HEK293 (cell line): ENCODE results near the gene TPRG1.

Experiments used
- FEZF1 ChIP-seq: fragments of 450-650 bp; formaldehyde crosslinking; IDR thresholded peaks from 2 replicates; pipeline ENCODE4 v1.5.1; 2016; ENCODE audit warnings: missing biosample characterization, missing genetic modification characterization
- GLI2 ChIP-seq: fragments of 450-650 bp; formaldehyde crosslinking; IDR thresholded peaks from 2 replicates; pipeline ENCODE4; 2017; ENCODE audit warnings: missing biosample characterization, missing genetic modification characterization, low read depth, borderline replicate concordance
- GLI4 ChIP-seq: fragments of 450-650 bp; formaldehyde crosslinking; IDR thresholded peaks from 2 replicates; pipeline ENCODE4 v1.5.1; 2016; ENCODE audit warnings: missing biosample characterization, missing genetic modification characterization
- KLF7 ChIP-seq: fragments of 450-650 bp; formaldehyde crosslinking; IDR thresholded peaks from 2 replicates; pipeline ENCODE4 v1.5.1; 2016; ENCODE audit warnings: missing biosample characterization, missing genetic modification characterization, borderline replicate concordance
- MZF1 ChIP-seq: fragments of 450-650 bp; formaldehyde crosslinking; IDR thresholded peaks from 2 replicates; pipeline ENCODE4 v1.5.1; 2017; ENCODE audit warnings: missing biosample characterization, missing genetic modification characterization, borderline replicate concordance
- YY2 ChIP-seq: fragments of 450-650 bp; formaldehyde crosslinking; IDR thresholded peaks from 2 replicates; pipeline ENCODE4 v1.5.1; 2016; ENCODE audit warnings: missing biosample characterization, missing genetic modification characterization
- ZFP3 ChIP-seq: fragments of 450-650 bp; formaldehyde crosslinking; IDR thresholded peaks from 2 replicates; pipeline ENCODE4 v1.5.1; 2016; ENCODE audit warnings: low read depth, missing biosample characterization, missing genetic modification characterization
- ZNF138 ChIP-seq: fragments of 450-650 bp; formaldehyde crosslinking; IDR thresholded peaks from 2 replicates; pipeline ENCODE4 v1.5.1; 2016; ENCODE audit warnings: missing biosample characterization, missing genetic modification characterization, borderline replicate concordance
- ZNF175 ChIP-seq: fragments of 450-650 bp; formaldehyde crosslinking; IDR thresholded peaks from 2 replicates; pipeline ENCODE4 v1.5.1; 2016; ENCODE audit warnings: missing biosample characterization, missing genetic modification characterization
- ZNF19 ChIP-seq: fragments of 450-650 bp; formaldehyde crosslinking; IDR thresholded peaks from 2 replicates; pipeline ENCODE4; 2016; ENCODE audit warnings: missing biosample characterization, missing genetic modification characterization, low read depth
- ZNF214 ChIP-seq: fragments of 450-650 bp; formaldehyde crosslinking; IDR thresholded peaks from 2 replicates; pipeline ENCODE4 v1.5.1; 2017; ENCODE audit warnings: missing biosample characterization, mild to moderate bottlenecking, missing genetic modification characterization, borderline replicate concordance
- ZNF223 ChIP-seq: fragments of 450-650 bp; formaldehyde crosslinking; IDR thresholded peaks from 2 replicates; pipeline ENCODE4 v1.5.1; 2016; ENCODE audit warnings: missing biosample characterization, missing genetic modification characterization
- ZNF311 ChIP-seq: fragments of 450-650 bp; formaldehyde crosslinking; IDR thresholded peaks from 2 replicates; pipeline ENCODE4 v1.5.1; 2017; ENCODE audit warnings: missing biosample characterization, missing genetic modification characterization, borderline replicate concordance
- ZNF341 ChIP-seq: fragments of 450-650 bp; formaldehyde crosslinking; IDR thresholded peaks from 2 replicates; pipeline ENCODE4; 2016; ENCODE audit warnings: low read depth, missing biosample characterization, missing genetic modification characterization
- ZNF404 ChIP-seq: fragments of 450-650 bp; formaldehyde crosslinking; IDR thresholded peaks from 2 replicates; pipeline ENCODE4 v1.5.1; 2017; ENCODE audit warnings: missing biosample characterization, missing genetic modification characterization
- ZNF473 ChIP-seq: fragments of 450-650 bp; formaldehyde crosslinking; IDR thresholded peaks from 2 replicates; pipeline ENCODE4 v1.5.1; 2017; ENCODE audit warnings: missing biosample characterization, missing genetic modification characterization
- ZNF48 ChIP-seq: fragments of 450-650 bp; formaldehyde crosslinking; IDR thresholded peaks from 2 replicates; pipeline ENCODE4 v1.5.1; 2016; ENCODE audit warnings: missing biosample characterization, missing genetic modification characterization
- ZNF501 ChIP-seq: fragments of 450-650 bp; formaldehyde crosslinking; IDR thresholded peaks from 2 replicates; pipeline ENCODE4 v1.5.1; 2016; ENCODE audit warnings: missing biosample characterization, missing genetic modification characterization
- ZNF624 ChIP-seq: fragments of 450-650 bp; formaldehyde crosslinking; IDR thresholded peaks from 2 replicates; pipeline ENCODE4 v1.5.1; 2017; ENCODE audit warnings: missing biosample characterization, missing genetic modification characterization
- ZNF76 ChIP-seq: fragments of 450-650 bp; formaldehyde crosslinking; IDR thresholded peaks from 2 replicates; pipeline ENCODE4; 2016; ENCODE audit warnings: low read depth, missing biosample characterization, missing genetic modification characterization, borderline replicate concordance
- ZNF837 ChIP-seq: fragments of 450-650 bp; formaldehyde crosslinking; IDR thresholded peaks from 2 replicates; pipeline ENCODE4 v1.5.1; 2016; ENCODE audit warnings: missing biosample characterization, missing genetic modification characterization
- TF ChIP-seq, protein P1 (sequence below): fragments of 450-650 bp; formaldehyde crosslinking; IDR thresholded peaks from 2 replicates; pipeline ENCODE4 v1.5.1; 2016; ENCODE audit warnings: missing biosample characterization, missing genetic modification characterization
- TF ChIP-seq, protein P2 (sequence below): fragments of 450-650 bp; formaldehyde crosslinking; IDR thresholded peaks from 2 replicates; pipeline ENCODE4 v1.5.1; 2016; ENCODE audit warnings: missing biosample characterization, missing genetic modification characterization
- TF ChIP-seq, protein P3 (sequence below): IDR thresholded peaks from 2 replicates; pipeline ENCODE4 v1.6.1; 2011; ENCODE audit warnings: mild to moderate bottlenecking, low read depth, low read length, borderline replicate concordance
- TF ChIP-seq, protein P4 (sequence below): fragments of 450-650 bp; formaldehyde crosslinking; conservative IDR thresholded peaks from 2 replicates; pipeline ENCODE4 v1.5.1; 2016; ENCODE audit warnings: low read depth, missing biosample characterization, missing genetic modification characterization
- TF ChIP-seq, protein P5 (sequence below): fragments of 450-650 bp; formaldehyde crosslinking; IDR thresholded peaks from 2 replicates; pipeline ENCODE4 v1.5.1; 2016; ENCODE audit warnings: missing biosample characterization, missing genetic modification characterization
- TF ChIP-seq, protein P6 (sequence below): fragments of 450-650 bp; formaldehyde crosslinking; IDR thresholded peaks from 2 replicates; pipeline ENCODE4 v1.5.1; 2016; ENCODE audit warnings: missing biosample characterization, missing genetic modification characterization

Gene TPRG1

DNA sequence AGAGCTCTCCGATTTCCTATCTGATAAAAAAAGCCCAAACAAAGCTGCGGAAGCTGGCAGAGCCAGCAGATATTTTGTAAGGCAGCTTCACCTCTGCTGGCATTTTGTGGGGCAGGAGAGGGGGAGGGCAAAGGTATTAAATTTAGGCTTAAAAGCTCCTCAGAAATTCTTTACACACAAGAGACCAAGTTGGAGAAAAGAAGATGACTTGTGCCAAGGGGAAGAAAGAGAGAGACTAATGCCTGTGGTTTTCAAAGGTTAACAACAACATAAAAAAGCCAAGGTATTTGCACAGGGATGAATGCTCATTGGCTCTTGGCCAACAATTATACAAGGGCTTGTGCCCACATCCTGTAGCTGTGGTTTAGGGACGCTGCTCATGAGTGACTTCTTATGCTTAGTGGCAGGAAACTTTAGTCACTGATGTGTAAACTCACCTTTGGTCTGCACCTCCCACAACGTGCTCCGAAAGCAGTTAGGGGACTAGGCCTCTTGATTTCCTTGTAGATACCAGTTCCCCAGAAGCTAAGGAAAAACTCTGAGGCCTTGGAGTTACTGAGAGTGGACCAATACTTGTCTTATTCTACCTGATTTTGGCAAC lies 152.9 kb downstream of the TPRG1 start (continued):
- TF ChIP-seq ZNF624 (tag by site-specific recombination) (no peak), ZNF48 (no peak), ZNF404 (tag by site-specific recombination) (no peak), GLI2 (tag by site-specific recombination) (peak; percentile 74; the same call in 1 of the 2 replicates), ZNF341 (tag by site-specific recombination) (no peak), ZNF19 (tag by site-specific recombination) (no peak), ZNF501 (tag by site-specific recombination) (no peak), FEZF1 (tag by site-specific recombination) (peak; percentile 95), ZNF76 (tag by site-specific recombination) (no peak), ZNF138 (tag by site-specific recombination) (no peak), ZNF473 (no peak), MZF1 (tag by site-specific recombination) (peak; percentile 97), GLI4 (tag by site-specific recombination) (no peak), ZFP3 (no peak), ZNF223 (no peak), ZNF214 (tag by site-specific recombination) (peak; percentile 63; the same call in 1 of the 2 replicates), ZNF175 (no peak), ZNF837 (no peak), KLF7 (no peak), YY2 (tag by site-specific recombination) (no peak), ZNF311 (no peak)
- TF ChIP-seq, protein P1, sequence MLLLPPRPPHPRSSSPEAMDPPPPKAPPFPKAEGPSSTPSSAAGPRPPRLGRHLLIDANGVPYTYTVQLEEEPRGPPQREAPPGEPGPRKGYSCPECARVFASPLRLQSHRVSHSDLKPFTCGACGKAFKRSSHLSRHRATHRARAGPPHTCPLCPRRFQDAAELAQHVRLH (tag by site-specific recombination), result peak; percentile 56; the same call in 1 of the 2 replicates
- TF ChIP-seq, protein P2, sequence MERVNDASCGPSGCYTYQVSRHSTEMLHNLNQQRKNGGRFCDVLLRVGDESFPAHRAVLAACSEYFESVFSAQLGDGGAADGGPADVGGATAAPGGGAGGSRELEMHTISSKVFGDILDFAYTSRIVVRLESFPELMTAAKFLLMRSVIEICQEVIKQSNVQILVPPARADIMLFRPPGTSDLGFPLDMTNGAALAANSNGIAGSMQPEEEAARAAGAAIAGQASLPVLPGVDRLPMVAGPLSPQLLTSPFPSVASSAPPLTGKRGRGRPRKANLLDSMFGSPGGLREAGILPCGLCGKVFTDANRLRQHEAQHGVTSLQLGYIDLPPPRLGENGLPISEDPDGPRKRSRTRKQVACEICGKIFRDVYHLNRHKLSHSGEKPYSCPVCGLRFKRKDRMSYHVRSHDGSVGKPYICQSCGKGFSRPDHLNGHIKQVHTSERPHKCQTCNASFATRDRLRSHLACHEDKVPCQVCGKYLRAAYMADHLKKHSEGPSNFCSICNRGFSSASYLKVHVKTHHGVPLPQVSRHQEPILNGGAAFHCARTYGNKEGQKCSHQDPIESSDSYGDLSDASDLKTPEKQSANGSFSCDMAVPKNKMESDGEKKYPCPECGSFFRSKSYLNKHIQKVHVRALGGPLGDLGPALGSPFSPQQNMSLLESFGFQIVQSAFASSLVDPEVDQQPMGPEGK (tag by site-specific recombination), result 0 out of 2 replicates have a peak, but pooled peaks have one; percentile 16
- TF ChIP-seq, protein P3, sequence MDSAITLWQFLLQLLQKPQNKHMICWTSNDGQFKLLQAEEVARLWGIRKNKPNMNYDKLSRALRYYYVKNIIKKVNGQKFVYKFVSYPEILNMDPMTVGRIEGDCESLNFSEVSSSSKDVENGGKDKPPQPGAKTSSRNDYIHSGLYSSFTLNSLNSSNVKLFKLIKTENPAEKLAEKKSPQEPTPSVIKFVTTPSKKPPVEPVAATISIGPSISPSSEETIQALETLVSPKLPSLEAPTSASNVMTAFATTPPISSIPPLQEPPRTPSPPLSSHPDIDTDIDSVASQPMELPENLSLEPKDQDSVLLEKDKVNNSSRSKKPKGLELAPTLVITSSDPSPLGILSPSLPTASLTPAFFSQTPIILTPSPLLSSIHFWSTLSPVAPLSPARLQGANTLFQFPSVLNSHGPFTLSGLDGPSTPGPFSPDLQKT, result no peak
- TF ChIP-seq, protein P4, sequence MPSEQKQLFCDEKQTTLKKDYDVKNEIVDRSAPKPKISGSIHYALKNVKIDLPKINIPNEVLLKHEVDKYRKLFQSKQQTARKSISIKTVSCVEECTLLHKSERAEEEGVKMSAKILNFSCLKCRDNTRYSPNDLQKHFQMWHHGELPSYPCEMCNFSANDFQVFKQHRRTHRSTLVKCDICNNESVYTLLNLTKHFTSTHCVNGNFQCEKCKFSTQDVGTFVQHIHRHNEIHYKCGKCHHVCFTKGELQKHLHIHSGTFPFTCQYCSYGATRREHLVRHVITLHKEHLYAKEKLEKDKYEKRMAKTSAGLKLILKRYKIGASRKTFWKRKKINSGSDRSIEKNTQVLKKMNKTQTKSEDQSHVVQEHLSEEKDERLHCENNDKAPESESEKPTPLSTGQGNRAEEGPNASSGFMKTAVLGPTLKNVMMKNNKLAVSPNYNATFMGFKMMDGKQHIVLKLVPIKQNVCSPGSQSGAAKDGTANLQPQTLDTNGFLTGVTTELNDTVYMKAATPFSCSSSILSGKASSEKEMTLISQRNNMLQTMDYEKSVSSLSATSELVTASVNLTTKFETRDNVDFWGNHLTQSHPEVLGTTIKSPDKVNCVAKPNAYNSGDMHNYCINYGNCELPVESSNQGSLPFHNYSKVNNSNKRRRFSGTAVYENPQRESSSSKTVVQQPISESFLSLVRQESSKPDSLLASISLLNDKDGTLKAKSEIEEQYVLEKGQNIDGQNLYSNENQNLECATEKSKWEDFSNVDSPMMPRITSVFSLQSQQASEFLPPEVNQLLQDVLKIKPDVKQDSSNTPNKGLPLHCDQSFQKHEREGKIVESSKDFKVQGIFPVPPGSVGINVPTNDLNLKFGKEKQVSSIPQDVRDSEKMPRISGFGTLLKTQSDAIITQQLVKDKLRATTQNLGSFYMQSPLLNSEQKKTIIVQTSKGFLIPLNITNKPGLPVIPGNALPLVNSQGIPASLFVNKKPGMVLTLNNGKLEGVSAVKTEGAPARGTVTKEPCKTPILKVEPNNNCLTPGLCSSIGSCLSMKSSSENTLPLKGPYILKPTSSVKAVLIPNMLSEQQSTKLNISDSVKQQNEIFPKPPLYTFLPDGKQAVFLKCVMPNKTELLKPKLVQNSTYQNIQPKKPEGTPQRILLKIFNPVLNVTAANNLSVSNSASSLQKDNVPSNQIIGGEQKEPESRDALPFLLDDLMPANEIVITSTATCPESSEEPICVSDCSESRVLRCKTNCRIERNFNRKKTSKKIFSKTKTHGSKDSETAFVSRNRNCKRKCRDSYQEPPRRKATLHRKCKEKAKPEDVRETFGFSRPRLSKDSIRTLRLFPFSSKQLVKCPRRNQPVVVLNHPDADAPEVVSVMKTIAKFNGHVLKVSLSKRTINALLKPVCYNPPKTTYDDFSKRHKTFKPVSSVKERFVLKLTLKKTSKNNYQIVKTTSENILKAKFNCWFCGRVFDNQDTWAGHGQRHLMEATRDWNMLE, result no peak
- TF ChIP-seq, protein P5, sequence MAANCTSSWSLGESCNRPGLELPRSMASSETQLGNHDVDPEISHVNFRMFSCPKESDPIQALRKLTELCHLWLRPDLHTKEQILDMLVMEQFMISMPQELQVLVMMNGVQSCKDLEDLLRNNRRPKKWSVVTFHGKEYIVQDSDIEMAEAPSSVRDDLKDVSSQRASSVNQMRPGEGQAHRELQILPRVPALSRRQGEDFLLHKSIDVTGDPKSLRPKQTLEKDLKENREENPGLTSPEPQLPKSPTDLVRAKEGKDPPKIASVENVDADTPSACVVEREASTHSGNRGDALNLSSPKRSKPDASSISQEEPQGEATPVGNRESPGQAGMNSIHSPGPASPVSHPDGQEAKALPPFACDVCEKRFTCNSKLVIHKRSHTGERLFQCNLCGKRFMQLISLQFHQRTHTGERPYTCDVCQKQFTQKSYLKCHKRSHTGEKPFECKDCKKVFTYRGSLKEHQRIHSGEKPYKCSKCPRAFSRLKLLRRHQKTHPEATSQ (tag by site-specific recombination), result no peak
- TF ChIP-seq, protein P6, sequence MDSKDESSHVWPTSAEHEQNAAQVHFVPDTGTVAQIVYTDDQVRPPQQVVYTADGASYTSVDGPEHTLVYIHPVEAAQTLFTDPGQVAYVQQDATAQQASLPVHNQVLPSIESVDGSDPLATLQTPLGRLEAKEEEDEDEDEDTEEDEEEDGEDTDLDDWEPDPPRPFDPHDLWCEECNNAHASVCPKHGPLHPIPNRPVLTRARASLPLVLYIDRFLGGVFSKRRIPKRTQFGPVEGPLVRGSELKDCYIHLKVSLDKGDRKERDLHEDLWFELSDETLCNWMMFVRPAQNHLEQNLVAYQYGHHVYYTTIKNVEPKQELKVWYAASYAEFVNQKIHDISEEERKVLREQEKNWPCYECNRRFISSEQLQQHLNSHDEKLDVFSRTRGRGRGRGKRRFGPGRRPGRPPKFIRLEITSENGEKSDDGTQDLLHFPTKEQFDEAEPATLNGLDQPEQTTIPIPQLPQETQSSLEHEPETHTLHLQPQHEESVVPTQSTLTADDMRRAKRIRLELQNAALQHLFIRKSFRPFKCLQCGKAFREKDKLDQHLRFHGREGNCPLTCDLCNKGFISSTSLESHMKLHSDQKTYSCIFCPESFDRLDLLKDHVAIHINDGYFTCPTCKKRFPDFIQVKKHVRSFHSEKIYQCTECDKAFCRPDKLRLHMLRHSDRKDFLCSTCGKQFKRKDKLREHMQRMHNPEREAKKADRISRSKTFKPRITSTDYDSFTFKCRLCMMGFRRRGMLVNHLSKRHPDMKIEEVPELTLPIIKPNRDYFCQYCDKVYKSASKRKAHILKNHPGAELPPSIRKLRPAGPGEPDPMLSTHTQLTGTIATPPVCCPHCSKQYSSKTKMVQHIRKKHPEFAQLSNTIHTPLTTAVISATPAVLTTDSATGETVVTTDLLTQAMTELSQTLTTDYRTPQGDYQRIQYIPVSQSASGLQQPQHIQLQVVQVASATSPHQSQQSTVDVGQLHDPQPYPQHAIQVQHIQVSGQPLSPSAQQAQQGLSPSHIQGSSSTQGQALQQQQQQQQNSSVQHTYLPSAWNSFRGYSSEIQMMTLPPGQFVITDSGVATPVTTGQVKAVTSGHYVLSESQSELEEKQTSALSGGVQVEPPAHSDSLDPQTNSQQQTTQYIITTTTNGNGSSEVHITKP (tag by site-specific recombination), result peak; percentile 52
